Measurements from ENCODE around the gene COA8.

The COA8 gene

DNA sequence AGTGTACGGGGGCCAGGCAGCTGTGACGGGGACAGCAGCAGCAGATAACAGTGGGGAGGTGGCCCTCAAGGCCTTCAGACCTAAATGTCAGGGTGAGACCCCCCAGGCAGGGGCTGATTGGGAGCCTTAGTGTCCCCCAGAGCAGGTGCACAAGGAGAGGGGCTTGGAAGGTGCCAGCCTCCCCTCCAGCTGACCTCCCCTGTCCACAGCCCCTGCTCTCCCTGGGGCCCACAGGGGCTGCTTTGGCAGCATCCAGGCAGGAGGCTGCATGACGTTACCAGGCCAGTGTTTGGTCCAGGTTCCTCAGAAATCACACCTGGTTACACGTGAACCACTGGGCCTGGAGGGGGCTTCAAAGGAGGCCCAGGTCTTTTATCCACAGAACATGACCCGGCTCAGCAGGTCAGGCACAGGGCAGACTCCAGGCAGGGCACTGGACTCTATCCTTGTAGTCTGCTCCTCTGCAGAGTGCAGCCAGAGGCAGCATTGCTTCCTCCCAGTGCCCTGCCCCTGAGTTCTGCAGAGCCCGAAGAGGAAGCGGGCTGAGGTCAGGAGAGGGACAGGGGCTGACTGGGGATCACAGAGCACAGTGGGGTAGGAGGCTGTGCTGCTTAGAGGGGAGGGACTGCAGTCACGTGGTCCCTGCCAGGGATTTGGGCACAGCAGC is 36.4 kb upstream of the COA8 start:
- DNase-seq = no peak

DNA sequence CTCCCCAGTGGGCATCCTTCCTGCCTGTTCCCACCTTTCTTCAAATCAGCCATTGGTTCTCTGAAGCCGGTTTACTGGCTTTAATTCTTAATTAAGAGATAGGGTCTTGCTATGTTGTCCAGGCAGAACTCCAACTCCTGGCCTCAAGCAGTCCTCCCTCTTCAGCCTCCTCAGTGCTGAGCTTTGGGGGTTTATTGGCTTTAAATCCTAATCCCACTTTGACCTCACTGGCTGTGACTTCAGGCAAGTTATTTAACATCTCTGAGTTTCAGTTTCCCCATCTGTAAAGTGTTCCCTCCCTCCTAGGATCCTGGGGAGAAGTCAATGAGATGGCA is 35.9 kb upstream of the COA8 start:
- DNase-seq = no peak

- no peak for DNase-seq
Measured at GRCh38 chr14:103527408-103528145, 35.2 kb upstream of the COA8 start.

- DNase-seq = peak in 1 of 2 experiments; percentile 60
Measured at GRCh38 chr14:103528146-103528586, 34.6 kb upstream of the COA8 start.

DNA sequence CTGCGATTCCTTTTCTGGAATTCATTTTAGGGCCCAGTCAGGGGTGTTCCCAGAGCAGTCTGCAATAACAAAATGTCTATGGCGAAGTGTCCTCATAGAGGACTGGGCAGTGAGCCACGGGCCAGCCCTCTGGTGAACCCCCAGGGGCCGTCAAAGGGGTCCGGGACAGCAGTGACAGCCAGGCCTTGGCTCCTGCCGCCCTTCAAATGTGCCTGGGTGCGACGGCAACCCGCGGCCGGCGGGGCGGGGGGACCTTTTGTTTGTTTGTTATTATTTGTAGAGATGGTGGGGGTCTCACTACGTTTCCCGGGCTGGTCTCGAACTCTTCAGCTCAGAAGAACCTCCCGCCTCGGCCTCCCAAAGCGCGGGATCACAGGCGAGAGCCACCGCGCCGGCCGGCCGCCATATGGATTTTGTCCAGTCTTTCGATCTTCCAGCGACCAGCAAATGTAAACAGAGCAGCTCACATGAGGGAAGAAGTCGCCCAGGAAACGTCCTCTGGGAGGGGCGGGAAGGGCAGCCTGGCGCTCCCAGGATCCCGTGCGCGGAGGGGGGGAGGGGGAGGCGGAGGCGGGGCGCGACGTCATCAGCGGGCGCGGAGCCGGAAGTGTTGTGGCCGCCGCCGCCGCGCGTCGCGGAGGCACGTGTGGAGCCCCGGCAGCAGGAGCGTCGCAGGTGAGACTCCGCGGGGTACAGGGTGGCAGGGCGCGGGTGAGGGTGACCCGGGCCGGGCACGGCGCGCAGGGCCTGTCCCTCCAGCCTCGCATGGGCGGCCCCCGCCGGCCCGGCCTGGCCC is 34.0 kb upstream of the COA8 start, which contains the start of gene TRMT61A:
Gene TRMT61A (plus strand): TSS at position 610 of the 796 bp plus-strand sequence. CDS start 783 bp downstream, outside the sequence.
- peak; percentile 87 to 89 for DNase-seq

DNA sequence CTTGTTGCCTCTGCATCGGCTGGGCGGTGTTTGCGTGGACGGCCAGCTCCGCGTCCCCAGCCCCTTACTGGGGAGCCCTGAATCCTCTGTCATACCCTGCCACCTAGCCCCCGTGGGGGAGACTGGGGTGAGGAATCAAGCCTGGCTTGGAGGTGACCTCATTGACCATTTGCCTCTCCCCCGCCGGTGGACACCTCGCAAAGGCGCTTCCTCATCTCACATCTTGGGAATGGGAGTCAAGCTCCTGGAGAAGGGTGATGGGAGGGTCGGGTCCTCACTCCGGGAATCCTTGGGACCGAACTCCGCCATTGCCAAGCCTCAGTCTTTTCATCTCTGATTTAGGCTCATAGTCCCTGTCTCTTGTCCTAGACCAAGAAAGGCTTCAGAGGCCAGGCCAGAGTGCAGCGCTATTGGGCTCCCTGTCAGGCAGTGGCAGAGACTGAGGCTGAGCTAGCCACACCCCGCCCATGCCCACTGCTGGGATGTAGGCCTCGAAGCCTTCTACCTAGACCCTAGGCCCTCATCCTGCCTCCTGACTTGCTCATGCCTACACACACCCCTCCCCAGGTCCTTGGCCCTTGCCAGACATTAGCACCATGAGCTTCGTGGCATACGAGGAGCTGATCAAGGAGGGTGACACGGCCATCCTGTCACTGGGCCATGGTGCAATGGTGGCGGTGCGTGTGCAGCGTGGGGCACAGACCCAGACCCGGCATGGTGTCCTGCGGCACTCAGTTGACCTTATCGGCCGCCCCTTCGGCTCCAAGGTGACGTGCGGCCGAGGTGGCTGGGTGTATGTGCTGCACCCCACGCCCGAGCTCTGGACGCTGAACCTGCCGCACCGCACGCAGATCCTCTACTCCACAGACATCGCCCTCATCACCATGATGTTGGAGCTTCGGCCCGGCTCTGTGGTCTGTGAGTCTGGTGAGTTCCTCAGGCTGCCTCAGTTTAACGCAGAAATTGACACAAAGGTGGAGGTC is 33.1 kb upstream of the COA8 start:
- DNase-seq = no peak

DNA sequence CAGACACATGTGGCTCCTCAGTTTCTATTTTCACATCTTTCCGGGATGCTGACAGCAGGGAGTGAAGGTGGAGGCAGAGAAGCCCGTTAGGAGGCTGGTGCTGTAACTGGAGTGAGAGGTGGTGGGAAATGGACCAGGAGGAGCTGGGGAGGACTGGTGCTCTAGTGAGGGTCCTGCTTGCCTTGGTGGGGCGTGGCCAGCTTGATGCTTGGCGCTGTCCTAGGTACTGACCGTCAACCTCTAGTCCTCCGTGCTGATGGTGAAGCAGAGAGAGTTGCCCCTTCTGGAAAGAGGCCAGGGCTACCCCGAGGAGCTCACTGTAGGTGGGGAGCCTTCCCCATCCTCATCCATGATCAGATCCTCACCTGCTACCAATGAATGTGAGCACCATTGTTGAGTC is 32.4 kb upstream of the COA8 start:
- no peak for DNase-seq

- DNase-seq = no peak
Measured at GRCh38 chr14:103530831-103531230, 31.9 kb upstream of the COA8 start.

- no peak for DNase-seq
Measured at GRCh38 chr14:103531421-103532215, 31.1 kb upstream of the COA8 start.

DNA sequence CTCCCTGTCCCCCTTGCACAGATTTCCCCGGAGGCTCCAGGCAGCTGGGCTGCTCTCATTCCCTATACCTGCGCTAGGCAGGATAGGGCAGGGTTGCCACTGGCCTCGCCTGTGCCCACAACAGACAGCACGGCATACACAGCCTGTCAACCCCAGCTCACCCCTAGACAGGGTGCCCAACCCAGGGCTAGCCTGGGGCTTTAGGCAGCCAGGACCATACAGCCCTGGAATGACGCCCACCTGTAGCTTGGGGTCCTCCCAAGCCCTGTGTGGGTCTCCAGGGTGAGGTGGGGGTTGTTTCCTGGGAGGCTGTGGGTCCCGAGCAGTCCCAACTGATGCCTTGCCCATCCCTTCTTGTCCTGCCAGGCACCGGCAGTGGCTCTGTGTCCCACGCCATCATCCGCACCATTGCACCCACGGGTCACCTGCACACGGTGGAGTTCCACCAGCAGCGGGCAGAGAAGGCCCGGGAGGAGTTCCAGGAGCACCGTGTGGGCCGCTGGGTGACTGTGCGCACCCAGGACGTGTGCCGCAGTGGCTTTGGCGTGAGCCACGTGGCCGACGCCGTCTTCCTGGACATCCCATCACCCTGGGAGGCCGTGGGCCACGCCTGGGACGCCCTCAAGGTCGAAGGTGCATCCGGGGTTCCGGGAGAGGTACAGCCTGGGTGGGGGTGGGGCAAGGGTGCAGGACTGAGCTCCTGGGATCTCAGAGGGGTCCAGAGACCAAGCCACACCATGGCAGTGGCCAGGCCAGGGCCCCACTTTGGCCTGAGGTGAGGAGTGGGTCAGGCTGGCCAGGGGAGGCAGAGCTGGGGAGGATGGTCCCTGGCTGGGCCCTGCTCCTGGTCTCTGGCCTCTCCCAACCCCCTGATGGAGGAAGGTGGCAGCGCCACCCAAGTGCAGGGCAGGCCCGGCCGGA is 30.3 kb upstream of the COA8 start:
- DNase-seq = no peak

DNA sequence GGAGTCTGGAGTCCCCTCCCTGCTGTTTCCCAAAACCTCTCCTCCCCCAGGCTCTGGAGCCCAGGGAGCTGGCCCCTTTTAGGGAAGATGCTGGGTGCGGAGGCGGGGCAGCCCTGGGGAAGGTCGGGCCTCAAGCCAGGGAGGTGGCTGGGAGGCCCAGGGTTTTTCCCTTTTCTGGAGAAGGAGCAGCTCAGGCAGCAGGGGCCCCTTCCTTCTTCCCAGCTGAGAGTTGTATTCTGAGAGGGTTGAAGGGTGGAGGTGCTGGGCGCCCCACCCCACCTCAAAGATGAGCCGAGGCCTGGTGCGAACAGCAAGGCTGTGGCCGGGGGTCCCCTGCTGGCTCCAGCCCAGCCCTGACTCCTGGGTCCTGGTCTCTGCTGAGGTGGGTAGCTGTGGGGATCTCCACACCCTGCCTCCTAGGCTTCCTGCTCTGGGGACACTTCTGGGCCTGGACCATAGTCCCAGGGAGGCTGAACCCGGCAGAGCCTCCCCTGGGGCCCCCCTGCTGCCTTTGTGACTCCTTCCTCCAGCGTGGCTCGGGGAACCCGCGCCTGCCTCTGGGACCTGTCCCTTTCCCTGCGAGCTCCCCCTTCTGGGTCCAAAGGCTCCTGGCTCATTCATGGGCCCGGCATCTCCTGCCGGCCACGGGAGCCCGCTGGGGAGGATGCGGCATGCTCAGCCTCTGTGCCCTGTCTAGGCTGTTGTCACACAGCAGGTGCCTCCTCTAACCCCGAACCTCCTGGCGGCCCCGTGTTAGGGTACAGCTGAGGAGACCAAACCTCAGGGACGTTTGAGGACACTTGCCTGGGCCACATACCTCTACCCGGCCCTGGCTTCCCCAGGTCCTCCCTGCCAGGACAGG is 29.4 kb upstream of the COA8 start:
- no peak for DNase-seq

GRCh38 chr14:103533999-103534575 is 28.7 kb upstream of the COA8 start:
- DNase-seq = no peak

DNA sequence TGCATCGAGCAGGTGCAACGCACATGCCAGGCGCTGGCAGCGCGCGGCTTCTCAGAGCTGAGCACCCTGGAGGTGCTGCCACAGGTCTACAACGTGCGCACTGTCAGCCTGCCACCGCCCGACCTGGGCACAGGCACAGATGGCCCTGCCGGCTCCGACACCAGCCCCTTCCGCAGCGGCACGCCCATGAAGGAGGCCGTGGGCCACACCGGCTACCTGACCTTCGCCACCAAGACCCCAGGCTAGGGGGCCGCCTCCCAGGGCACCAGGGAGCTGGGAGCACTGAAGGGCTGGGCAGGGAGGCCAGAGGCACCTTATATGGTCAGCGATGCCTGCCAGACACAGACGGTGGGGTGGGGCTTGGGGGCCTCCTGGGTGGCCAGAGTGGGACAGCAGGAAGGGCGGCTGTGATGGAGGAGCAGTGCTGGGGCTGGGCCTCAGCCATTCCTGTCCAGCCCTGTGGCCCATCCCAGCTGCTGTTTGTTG is 28.1 kb upstream of the COA8 start:
- DNase-seq = no peak

DNA sequence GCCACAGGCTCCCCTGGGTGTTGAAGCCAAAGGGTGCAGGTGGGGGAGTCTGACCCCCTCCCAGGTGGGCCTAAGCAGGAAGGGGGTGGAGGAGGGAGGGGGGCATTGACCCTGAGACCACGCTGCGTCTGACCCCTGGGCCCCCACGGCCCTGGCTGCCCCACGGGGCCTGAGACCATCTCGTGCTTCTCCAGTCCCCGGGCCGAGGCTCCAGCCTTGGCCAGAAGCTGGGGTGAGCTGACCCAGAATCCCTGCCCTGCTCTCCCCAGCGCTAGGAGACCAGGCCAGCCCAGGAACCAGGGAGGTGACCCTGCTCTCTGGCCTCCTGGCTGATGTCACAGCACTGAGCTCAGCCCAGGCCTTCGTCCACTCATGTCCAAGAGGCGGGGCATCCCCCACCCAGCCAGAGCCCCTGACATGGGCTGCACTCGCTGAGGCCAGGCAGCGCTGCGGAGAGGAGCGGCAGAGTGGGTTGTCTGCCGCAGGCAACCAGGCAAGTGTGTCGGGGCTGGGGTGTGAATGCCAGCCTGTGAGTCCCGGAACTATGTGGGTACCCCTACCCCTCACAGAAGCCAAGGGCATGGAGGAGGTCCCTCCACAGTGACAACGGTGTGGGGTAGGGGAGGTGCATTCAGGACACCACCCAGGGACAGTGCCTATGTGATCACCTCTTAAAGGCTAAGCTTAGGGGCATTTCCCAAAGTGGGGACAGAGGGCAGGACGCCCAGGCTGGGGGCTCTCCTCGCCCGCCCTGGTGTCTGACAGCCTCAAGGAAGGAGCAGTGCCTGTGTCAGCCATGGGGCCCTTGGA is 27.5 kb upstream of the COA8 start:
- DNase-seq = no peak

DNA sequence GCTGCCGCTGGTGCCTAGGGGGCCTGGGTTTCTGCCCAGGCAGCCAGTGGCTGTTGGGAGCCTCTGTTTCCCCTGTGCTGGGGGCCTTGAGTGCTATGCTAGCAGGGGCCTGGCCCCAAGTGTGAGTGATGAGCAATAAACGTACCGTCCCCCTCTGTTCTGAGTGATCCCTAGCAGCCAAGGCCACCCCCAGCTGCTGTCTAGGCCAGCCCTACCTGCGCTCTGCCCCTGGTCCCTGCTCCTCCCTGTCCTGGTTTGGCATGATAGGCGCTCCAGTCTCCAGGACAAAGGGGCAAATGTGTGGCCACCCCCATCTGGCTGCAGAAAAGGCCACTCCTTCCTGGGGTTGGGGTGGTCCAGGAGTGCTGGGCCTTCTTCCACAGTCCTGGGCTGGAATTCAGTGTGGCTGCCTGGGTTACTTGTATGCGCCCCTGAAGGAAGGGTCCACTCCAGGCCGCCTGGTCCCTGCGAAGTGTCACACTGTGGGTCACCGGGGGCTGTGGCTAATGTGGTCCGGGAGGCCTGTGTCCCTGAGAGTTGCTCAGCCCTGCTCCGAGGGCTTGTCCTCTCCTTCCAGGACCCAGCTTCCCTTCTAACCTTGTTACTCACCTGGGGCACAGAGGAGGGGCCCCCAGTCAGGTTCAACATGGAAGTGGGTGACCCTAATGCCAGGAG is 26.7 kb upstream of the COA8 start:
- DNase-seq = no peak

- DNase-seq = no peak
Measured at GRCh38 chr14:103536693-103537092, 26.1 kb upstream of the COA8 start.

Measured in NCI-H524 (cell line).